Tibial nerve (tissue), 4 donors: ENCODE measurements around the gene CRB1. TPM values are rescaled to one million over a fixed set of nuclear protein-coding genes. Genes with fewer than 3 reads are reported as not detected.
"Not testable (repeated sequence)": the region's sequence is repeated elsewhere in the genome, so short reads cannot be mapped to it uniquely, and the experiment has no call there.

Source experiments
- DNase-seq, 2 donors: peaks; one replicate each; pipeline ENCODE4 v3.0.0-alpha.2; 2019; ENCODE audit warnings: low spot score in 2 of 2
- H3K27ac ChIP-seq, 4 donors: fragments of 200-600 bp; sonication (generic) in 3 of 4; one replicate each; pipeline ENCODE4 v1.5.1; 2017 to 2019; ENCODE audit warnings: mild to moderate bottlenecking in 1 of 4
- H3K27me3 ChIP-seq, 2 donors: fragments of 200-600 bp; sonication (generic) in 1 of 2; one replicate each; pipeline versions ENCODE4 v1.5.1 to v1.6.0; 2017 to 2019
- H3K36me3 ChIP-seq, 3 donors: fragments of 200-600 bp; sonication (generic); one replicate each; pipeline ENCODE4 v1.5.1; 2018 to 2019
- H3K4me1 ChIP-seq, 4 donors: fragments of 200-600 bp; sonication (generic) in 3 of 4; one replicate each; pipeline ENCODE4 v1.5.1; 2017 to 2019
- H3K4me3 ChIP-seq, 4 donors: fragments of 200-600 bp; sonication (generic) in 3 of 4; one replicate each; pipeline ENCODE4 v1.5.1; 2017 to 2019; ENCODE audit warnings: mild to moderate bottlenecking in 1 of 4, moderate library complexity in 1 of 4
- H3K9me3 ChIP-seq, 4 donors: fragments of 200-600 bp; sonication (generic) in 3 of 4; one replicate each; pipeline ENCODE4 v1.5.1; 2017 to 2019
- EP300 ChIP-seq, 2 donors: sonication (generic); formaldehyde crosslinking; IDR thresholded peaks; one replicate each; pipeline ENCODE4 v1.6.1; 2017; ENCODE audit warnings: antibody characterized with exemption in 2 of 2, mild to moderate bottlenecking in 1 of 2
- POLR2A ChIP-seq, 2 donors: fragments of 450-650 bp; IDR thresholded peaks; one replicate each; pipeline ENCODE4 v1.6.1; 2017; ENCODE audit warnings: antibody characterized with exemption in 2 of 2, mild to moderate bottlenecking in 2 of 2, moderate library complexity in 2 of 2
- WGBS, 2 donors: methylation state at CpG; one replicate each; pipeline ENCODE4 v1.1.5; 2018; 5-methylcytosine and 5-hydroxymethylcytosine counted together
- total RNA-seq, 4 donors: library from RNA; depleted of rRNA; stranded (reverse); fragments of >200 nt; gene quantifications; one replicate each; pipeline ENCODE4 v1.1.0, GENCODE V29; 2016
- TF ChIP-seq, protein P1 (sequence below), 5 experiments: fragments of 200-600 bp in 3 of 5; fragments of 450-650 bp in 2 of 5; sonication (generic) in 3 of 5; IDR thresholded peaks; one replicate each; pipeline ENCODE4 v1.5.1; 2016 to 2019; ENCODE audit warnings: antibody characterized with exemption in 5 of 5, mild to moderate bottlenecking in 3 of 5, moderate library complexity in 2 of 5

Gene CRB1
- total RNA-seq, 4 donors from 2014 or later, result 0.60 to 4.0 (median 1.7) TPM

DNA sequence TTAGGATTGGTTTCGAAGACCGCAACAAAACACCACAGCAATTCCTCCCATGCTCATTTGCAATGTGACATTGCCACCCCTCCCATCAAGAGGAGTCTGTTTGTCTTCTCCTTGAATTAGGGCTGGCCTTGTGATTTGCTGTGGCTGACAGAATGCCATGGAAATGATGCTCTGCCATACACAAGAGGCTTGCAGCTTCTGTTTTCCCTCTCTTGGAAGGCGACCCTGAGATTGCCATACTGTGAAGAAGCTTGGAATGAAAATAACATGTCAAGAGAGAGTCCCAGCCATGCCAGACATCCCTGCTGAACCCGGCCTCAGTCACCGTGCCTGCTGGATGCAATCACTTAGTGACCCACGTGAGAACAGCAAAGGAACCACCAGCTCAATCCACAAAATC is 212.4 kb downstream of the CRB1 start:
- no peaks in the 10 kb centered on the region for H3K27me3 ChIP-seq
- DNase-seq, result no peak
- H3K4me3 ChIP-seq, result no peak overlapping the region
- no peaks in the 10 kb centered on the region for H3K4me1 ChIP-seq
- TF ChIP-seq EP300 (IDR thresholded peaks at IDR 0.05), result no peak
- TF ChIP-seq POLR2A (IDR thresholded peaks at IDR 0.05), result no peak
- no peak overlapping the region for H3K27ac ChIP-seq
- 86 to 90% methylated on average over 6 of the region's 6 CpGs for WGBS, 2 donors
- H3K36me3 ChIP-seq, result no peaks in the 10 kb centered on the region
- H3K9me3 ChIP-seq, result no peaks in the 10 kb centered on the region

DNA sequence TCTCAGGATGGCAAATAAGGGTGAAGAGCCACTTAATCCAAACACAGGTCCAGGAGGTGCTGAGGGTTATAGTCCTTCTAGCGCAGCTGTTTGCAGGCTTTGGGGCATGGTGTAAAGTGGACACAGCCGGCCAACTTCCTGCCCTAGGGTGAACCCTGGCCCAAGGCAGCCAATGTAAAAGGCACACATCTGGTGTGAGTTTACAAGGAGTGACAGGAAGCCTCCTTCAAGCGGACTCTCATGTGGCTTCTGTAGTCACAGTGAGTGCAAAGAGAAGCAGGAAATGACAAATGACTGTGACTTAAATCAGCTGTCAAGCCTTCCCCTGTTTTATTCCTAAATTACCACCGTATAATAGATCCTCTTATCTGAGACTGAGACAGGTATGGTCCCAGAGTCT is 213.0 kb downstream of the CRB1 start:
- no peaks in the 10 kb centered on the region for H3K27me3 ChIP-seq
- DNase-seq, result no peak
- WGBS, 2 donors, result 47 to 68% methylated on average over 4 of the region's 4 CpGs
- H3K9me3 ChIP-seq, result no peaks in the 10 kb centered on the region
- no peak overlapping the region for H3K27ac ChIP-seq
- TF ChIP-seq POLR2A (IDR thresholded peaks at IDR 0.05) (no peak), EP300 (IDR thresholded peaks at IDR 0.05) (no peak)
- TF ChIP-seq, protein P1, sequence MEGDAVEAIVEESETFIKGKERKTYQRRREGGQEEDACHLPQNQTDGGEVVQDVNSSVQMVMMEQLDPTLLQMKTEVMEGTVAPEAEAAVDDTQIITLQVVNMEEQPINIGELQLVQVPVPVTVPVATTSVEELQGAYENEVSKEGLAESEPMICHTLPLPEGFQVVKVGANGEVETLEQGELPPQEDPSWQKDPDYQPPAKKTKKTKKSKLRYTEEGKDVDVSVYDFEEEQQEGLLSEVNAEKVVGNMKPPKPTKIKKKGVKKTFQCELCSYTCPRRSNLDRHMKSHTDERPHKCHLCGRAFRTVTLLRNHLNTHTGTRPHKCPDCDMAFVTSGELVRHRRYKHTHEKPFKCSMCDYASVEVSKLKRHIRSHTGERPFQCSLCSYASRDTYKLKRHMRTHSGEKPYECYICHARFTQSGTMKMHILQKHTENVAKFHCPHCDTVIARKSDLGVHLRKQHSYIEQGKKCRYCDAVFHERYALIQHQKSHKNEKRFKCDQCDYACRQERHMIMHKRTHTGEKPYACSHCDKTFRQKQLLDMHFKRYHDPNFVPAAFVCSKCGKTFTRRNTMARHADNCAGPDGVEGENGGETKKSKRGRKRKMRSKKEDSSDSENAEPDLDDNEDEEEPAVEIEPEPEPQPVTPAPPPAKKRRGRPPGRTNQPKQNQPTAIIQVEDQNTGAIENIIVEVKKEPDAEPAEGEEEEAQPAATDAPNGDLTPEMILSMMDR (IDR thresholded peaks at IDR 0.05), result no peak
- no peaks in the 10 kb centered on the region for H3K4me1 ChIP-seq
- no peak overlapping the region for H3K4me3 ChIP-seq
- H3K36me3 ChIP-seq, result no peaks in the 10 kb centered on the region

DNA sequence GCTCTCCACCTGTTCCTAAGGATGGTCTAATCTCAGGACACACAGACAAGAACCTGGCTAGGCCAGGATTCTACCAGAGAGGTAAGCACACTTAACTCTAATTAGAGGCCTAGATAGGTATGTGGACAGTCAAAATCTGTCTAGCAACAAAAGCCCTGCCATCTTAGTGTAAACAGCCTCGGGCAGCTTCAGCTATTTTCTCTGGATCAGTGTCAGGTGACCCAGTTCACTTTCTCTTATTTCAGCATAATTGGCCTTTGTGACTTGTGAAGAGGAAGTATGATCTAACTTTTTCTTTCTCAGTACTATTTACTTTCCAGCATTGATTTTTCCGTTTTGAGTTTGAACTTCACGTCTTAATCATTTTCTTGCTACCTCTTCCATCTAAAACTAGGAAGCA is 217.7 kb downstream of the CRB1 start:
- Histone ChIP-seq H3K4me1 (no peaks in the 10 kb centered on the region), H3K27me3 (no peaks in the 10 kb centered on the region), H3K4me3 (no peak overlapping the region), H3K9me3 (peaks cover 0 to 5% (median 0%) of the 10 kb centered on the region in 4 donors), H3K36me3 (no peaks in the 10 kb centered on the region), H3K27ac (no peak overlapping the region)
- WGBS, 2 donors, result 39 to 49% methylated on average over 3 of the region's 3 CpGs
- DNase-seq, result no peak
- TF ChIP-seq, protein P1 (IDR thresholded peaks at IDR 0.05), result no peak
- no peak for TF ChIP-seq POLR2A (IDR thresholded peaks at IDR 0.05)
- no peak for TF ChIP-seq EP300 (IDR thresholded peaks at IDR 0.05)

DNA sequence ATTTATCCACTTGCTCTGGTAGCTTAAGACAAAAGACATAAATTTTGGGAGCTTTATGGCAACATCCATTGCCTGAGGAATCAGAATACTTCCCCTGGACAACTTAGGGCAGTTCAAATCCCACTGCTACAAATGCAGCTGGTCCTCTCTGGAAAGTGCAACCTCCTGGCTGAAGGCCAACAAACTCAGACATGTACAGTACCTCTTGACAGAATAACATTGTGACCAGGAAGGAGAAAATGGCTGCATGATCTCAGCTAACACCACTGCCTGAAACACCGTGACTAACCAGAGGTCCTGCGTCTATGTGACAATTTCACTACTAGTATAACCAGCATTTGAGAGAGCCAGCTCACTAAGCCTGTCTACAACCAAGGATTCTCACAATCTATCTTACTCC is 218.9 kb downstream of the CRB1 start:
- WGBS, 2 donors, result 56 to 67% methylated on average over 2 of the region's 2 CpGs
- Histone ChIP-seq H3K36me3 (no peaks in the 10 kb centered on the region), H3K9me3 (peaks cover 0 to 5% (median 0%) of the 10 kb centered on the region in 4 donors), H3K4me3 (no peak overlapping the region), H3K4me1 (no peaks in the 10 kb centered on the region), H3K27ac (no peak overlapping the region), H3K27me3 (no peaks in the 10 kb centered on the region)
- TF ChIP-seq, protein P1 (IDR thresholded peaks at IDR 0.05), result no peak
- TF ChIP-seq EP300 (IDR thresholded peaks at IDR 0.05), result no peak
- no peak for TF ChIP-seq POLR2A (IDR thresholded peaks at IDR 0.05)
- DNase-seq, result no peak

DNA sequence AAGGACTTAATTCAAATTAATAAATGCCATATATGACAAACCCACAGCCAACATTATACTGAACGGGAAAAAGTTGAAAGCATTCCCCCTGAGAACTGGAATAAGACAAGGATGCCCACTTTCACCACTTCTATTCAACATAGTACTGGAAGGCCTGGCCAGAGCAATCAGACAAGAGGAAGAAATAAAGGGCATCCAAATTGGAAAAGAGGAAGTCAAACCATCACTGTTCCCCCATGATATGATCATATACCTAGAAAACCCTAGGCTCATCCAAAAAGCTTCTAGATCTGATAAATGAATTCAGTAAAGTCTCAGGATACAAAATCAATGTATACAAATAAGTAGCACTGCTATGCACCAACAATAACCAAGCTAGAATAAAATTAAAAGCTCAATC is 223.5 kb downstream of the CRB1 start:
- DNase-seq, H3K27ac ChIP-seq, H3K4me1 ChIP-seq, H3K4me3 ChIP-seq, H3K27me3 ChIP-seq, H3K9me3 ChIP-seq, H3K36me3 ChIP-seq: not testable (repeated sequence)
- 92 to 94% methylated on average over 1 of the region's 1 CpG for WGBS, 2 donors

DNA sequence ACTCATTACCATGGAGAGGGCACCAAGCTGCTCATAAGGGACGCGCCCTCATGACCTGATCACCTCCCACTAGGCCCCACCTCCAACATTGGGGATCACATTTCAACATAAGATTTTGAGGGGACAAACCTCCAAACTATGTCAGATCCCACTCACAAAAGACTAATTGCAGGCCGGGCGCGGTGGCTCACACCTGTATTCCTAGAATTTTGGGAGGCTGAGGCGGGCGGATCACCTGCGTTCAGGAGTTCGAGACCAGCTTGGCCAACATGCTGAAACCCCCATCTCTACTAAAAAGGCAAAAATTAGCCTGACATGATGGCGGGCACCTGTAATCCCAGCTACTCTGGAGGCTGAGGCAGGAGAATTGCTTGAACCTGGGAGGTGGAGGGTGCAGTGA is 228.7 kb downstream of the CRB1 start:
- no peak overlapping the region for H3K4me3 ChIP-seq
- H3K4me1 ChIP-seq, result no peaks in the 10 kb centered on the region
- H3K27ac ChIP-seq, result no peak overlapping the region
- 88 to 89% methylated on average over 10 of the region's 10 CpGs for WGBS, 2 donors
- no peaks in the 10 kb centered on the region for H3K27me3 ChIP-seq
- no peaks in the 10 kb centered on the region for H3K9me3 ChIP-seq
- no peak for DNase-seq
- H3K36me3 ChIP-seq, result no peaks in the 10 kb centered on the region
- TF ChIP-seq EP300 (IDR thresholded peaks at IDR 0.05) (no peak), POLR2A (IDR thresholded peaks at IDR 0.05) (no peak)
- TF ChIP-seq, protein P1 (IDR thresholded peaks at IDR 0.05), result no peak
